Measurements from ENCODE around the gene PDZRN4.

PDZRN4 gene

DNA sequence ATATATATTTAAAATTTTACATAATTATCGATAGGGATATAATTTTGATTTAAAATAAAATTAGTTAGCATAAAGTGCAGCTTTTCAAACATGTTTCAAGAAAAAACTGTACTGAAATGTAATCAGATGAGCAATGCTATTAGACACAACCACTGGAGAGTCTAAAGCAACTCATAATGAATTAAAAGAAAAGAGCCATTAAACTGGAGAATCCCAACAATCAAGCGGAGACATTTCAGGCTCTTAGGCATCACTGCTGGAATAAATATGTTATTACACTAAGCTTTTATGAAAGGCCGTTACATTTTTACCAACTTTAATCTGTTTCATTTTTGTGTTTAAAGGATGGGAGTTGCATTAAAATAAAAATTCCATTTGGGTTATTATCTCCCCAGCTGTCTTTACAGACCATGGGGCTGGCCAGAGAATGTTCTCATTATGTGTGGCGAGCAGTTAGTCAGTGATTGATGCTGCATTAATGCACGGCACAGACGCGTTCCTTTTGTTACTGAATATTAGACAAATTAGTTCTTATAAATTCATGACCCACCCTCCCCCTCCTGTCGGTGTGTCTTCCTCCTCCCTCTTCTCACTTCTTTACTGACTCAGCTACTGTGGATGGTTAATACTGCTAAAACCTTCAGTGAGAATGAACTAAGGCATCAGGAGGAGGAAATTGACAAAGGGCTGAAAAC is 156.8 kb downstream of the PDZRN4 start:
- no peak for DNase-seq (ENCODE audit: extremely low read depth in 1 of 2, low read depth in 1 of 2)

DNA sequence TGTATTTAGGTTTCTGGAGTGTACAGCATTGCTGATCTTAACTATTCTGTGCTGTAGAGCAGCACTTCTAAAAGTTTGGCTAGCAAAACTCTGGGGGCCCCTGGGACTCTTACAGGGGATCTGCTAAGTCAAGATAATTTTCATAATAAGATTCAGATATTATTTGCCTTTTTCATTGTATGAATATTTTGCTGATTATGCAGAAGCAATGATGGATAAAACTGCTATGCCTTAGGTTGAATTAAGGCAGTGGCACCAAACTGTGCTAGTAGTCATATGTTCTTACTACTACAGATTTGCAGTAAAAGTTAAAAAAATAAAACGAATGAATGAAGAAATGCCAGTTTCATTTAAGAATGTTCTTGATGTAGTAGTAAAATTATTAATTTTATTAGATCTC is 160.1 kb downstream of the PDZRN4 start:
- no peak for DNase-seq (ENCODE audit: extremely low read depth in 1 of 2, low read depth in 1 of 2)

DNA sequence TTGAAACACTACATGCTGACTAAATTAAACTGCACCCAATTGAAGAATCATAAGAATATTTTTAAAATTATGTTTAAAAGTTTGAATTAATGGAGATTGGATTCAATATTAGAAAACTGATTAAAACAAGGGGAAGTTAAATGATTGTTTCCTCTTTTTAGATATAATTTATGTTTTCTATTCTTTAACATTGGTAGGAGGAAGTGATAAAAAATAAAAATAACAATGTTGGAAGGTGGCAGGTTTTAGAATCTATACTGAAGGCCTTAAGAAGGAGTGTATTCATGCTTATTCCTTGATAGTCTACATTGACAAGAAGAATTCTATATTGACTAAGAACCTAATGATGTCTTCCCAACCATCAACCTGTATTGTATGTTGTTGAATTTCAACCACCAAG is 168.1 kb downstream of the PDZRN4 start:
- DNase-seq (ENCODE audit: extremely low read depth in 1 of 2, low read depth in 1 of 2): no peak

DNA sequence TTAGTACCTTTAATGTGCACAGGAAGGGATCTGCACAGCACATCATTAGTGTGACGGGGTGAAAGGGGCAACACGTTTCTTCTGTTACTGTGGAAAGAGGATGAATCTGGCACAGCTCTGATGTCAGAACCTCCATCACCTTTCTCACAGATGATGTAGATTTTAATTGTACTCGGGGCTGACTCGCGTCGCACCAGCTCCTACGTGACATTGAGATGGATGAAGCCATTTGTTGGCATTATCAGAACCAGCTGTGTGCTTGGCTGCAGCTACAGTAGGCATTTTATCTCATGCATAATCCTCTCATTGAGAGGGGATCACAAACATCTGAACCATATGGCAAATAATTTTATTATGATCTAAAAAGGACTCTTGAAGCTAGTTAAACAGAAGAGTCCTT is 173.6 kb downstream of the PDZRN4 start:
- DNase-seq (ENCODE audit: extremely low read depth in 1 of 2, low read depth in 1 of 2): no peak

DNA sequence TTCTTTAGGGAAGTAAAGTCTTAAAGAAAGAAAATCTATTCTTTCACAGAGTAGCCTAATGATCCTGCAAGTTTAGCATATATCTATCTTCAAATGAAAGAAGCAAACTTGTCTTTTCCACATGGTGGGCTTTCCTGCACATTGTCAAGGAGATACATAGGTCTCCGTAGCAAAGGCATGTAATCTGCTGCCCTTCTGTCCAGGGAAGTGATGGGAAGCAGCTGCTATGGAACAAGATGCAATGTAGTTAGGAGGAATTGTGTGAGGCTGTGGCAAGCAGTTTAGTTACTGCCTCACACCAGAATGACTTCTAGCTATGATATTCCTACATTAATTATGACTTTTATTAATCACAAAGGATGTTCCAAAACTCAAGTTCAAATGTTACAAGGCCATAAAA is 174.4 kb downstream of the PDZRN4 start:
- DNase-seq (ENCODE audit: extremely low read depth in 1 of 2, low read depth in 1 of 2): no peak

DNA sequence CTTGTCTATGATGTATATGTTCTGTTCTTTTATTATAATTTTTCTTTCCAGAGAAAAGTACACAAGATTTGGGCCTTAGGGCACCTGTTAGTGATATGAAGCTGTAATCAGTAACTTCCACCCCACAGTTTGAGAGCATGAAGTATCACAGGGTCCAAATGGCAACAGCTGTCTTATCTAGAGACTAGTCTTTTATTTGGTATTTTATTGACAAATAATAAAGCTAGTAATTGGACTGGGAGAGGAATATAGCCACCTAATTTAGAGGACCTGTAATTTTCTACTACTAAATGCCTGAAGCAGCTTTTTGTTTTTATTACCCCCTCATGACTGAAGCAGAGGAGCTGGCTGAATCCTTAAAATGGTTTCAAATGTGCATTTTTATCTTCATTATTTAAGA is 174.8 kb downstream of the PDZRN4 start:
- DNase-seq (ENCODE audit: extremely low read depth in 1 of 2, low read depth in 1 of 2): no peak

DNA sequence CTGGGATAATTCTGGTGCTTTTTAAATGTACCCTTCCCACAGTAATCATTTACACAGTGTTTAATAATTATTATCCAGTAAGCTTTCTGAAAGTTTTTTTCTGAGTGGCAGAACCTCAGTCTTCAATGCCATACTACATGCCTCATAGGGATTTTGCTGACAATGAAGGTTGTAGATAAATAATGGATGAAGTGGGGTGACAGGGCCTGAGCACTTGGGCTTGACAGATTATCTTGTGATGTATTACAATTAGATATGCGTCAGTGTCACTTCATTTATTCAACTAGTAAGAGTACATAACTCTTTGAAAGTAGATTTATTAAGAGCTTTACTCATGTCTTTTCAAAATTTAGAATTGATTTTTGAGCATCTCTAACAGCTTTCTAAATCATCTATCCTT is 176.1 kb downstream of the PDZRN4 start:
- DNase-seq (ENCODE audit: extremely low read depth in 1 of 2, low read depth in 1 of 2): no peak

DNA sequence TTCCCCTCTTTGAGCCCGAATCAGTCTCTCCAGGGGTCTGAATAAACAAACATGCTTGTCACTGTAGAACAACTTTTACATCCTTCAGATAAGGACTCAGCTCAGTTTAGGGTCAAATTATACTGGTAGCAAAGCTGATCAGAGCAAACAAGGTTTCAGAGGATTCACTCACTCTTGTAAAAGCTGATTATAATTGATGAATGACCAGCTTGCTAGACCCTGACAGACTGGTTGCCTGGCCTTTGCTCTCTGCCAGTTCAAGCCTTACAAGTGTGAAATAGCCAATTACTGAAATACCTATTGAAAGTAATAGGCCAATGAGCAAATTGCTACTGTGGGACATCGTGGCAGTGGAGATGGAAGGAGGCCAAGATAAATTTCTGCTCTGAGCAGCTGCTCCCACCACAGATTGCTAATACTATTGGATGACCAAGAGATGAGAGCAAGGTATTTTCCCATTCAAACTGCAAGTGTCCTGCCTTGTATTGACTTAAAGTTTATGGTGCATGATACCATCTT is 177.6 kb downstream of the PDZRN4 start:
- no peak for DNase-seq (ENCODE audit: extremely low read depth in 1 of 2, low read depth in 1 of 2)

DNA sequence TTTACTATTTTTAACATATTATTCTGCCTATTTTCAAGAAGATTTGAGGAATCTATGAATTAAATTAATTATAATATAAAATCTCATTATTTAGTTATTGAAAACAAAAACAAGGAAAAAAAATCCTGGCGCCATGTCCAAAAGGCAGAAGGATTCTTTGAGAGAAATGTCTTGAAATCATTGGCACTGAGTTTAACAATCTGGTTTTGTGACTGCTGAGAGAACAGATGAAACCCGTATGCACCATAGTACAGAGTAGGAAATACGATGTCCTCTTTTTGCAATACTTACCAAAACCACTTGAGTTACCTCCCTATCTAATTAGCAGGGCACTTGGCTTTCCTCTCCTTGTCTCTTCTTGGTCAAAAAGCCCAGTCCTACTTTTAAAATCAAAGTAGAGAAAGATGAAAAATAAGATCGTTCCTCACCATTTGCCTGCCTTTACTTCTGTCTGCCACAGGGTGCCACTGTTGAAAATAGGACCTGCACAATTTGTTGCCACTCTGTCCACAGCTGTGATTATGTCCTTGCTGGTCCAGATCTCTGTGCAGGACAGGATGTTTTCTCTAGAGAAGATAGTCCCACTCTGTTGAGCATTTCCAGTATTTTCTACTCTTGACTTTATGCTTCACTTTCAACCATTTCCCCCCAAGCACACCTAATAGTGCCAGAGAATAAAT is 179.7 kb downstream of the PDZRN4 start:
- DNase-seq (ENCODE audit: extremely low read depth in 1 of 2, low read depth in 1 of 2): no peak

DNA sequence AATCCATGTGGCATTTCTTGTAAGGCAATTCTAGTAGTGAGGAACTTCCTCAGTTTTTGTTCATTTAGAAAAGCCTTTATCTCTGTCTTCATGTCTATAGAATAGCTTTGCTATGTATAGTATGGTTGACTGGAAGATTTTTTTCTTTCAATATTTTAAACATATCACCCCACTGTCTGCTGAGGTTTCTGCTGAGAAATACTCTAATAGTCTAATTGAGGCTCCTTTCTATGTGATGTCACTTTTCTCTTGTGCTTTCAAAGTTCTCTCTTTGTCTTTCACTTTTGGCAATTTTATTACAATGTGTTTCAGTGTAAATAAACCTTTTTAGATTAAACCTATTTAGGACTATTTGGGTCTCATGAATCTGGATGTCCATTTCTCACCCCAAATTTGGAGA is 192.8 kb downstream of the PDZRN4 start:
- no peak for DNase-seq (ENCODE audit: extremely low read depth in 1 of 2, low read depth in 1 of 2)

DNA sequence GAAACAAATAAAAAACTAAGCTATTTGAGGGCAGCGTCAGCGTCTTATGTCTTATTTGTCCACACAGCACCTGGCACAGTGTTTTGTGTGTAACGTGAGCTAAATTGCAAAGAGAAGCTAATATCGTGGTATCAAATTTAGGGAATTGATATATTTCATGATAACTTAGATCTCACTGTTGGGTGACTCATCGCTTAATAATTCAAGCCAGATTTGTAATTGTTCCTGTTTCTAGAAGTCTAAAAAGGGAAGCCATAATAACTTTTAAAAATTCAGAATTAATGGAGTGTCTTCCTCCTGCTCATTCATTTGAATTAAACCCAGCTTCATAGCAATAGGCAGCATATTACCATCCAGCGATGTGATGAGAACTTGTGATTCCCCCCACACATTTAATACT is 214.7 kb downstream of the PDZRN4 start:
- no peak for DNase-seq (ENCODE audit: extremely low read depth in 1 of 2, low read depth in 1 of 2)

DNA sequence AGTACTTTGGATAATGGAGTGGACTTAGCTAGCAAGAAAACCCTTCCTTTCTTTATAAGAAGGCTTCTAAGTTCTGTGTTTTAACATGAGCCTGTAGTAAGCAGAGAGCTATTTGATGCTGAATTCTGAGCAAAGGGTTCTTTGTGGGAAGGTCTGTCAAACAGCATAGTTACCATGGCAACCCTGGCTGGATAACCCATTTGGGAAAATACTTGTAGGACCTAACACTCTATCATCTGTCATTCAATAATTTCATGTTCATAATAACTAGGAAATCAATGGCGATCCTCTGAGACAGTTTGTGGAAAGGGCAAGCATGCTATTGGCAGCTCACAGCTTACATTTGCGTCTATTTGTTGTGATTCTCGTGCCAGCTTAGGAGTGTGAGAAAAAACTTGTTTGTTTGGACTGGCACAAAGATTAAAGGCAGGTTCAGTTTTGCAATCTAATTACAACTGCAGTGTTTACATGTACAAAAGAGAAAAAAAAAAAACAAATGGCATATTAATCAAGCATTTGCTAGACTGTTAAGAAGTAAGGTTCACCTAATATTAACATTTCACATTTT is 219.2 kb downstream of the PDZRN4 start:
- DNase-seq (ENCODE audit: extremely low read depth in 1 of 2, low read depth in 1 of 2): no peak

DNA sequence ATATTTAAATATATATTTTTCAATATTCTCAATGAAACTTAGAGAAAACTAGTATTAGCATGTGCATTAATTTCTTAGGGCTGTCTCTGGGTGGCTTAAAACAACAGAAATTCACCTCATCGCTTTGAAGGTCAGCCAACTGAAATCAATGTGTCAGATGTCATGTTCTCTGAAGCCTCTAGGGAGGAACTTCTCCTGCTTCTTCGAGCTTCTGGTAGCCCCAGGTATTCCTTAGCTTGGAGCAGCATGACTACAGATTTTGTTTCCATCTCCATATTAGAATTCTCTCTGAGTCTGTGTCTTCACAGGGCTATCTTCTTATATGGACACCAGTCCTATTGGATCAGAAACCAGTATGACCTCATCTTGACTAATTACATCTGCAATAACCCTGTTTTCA is 221.5 kb downstream of the PDZRN4 start:
- DNase-seq (ENCODE audit: extremely low read depth in 1 of 2, low read depth in 1 of 2): no peak

DNA sequence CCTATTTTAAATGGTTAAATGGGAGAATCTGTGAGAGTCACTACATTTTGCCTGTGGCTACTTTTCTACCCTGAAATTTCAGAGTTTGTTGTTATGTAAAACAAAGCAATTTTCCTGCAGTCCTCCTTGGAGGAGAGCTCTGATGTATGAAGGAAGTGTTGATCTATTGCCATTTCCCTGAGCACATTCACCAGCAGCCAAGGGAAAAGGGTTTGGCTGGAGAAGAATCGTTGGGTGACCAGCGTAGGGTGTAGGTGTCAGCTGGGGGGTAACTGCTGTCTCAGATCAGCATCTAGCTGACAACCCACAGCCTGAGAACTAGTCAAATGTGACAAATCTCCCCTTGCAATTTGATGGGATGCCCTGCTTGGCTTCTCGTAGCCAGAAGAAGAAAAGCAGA is 230.5 kb downstream of the PDZRN4 start:
- DNase-seq (ENCODE audit: extremely low read depth in 1 of 2, low read depth in 1 of 2): no peak

DNA sequence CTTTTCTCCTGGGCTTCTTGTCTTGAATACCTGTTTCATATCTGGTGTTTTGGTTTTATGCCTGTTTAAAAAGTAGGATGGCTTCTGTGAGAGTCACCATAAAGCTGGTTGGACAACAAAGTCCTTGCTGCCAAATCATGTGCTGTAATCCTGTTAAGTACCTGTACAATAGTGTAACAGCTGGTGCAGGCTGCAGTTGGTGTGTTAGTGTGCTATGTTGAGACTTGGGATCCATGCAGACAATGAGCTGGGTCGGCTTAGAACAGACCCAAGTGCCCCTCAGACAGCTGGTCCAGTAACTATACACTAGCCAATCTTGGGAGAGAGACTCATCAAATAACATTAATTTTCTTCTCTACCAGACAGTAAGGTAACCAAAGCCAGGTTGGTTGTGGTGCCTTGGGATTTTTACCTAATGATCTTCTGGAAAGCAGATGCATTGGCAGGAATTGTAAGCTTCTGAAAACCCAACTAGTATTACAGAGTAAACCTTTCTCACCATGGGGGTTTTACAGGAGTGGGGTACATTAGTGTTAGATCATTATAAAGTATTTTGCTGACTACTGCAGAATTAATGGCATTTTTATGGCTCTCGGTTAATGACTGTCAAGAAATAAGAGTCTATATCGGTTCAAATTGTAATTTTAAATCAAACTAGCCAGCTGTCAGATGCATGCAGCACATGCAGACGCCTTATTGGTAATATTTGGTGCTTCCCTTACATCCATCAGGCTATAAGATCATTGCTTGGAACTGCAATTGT is 231.2 kb downstream of the PDZRN4 start:
- no peak for DNase-seq (ENCODE audit: extremely low read depth in 1 of 2, low read depth in 1 of 2)

DNA sequence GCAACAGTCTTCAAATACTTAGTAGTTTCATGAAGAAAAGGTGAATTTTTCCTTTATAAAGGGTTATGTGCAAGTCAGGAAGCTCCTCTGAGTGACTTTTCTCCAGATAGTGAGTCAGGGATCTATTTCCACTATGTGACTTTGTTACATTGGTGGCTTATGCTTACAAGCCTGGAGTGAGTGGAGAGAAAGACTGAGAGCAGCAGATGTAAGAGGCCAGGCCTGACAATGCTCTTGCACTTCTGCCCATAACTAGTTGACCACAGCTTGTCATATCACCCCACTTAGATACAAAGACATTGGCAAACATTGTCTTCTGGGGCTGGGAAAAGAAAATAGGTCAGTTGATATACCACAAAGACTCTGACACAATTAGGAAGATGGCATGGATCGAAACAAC is 236.5 kb downstream of the PDZRN4 start:
- no peak for DNase-seq (ENCODE audit: extremely low read depth in 1 of 2, low read depth in 1 of 2)

DNA sequence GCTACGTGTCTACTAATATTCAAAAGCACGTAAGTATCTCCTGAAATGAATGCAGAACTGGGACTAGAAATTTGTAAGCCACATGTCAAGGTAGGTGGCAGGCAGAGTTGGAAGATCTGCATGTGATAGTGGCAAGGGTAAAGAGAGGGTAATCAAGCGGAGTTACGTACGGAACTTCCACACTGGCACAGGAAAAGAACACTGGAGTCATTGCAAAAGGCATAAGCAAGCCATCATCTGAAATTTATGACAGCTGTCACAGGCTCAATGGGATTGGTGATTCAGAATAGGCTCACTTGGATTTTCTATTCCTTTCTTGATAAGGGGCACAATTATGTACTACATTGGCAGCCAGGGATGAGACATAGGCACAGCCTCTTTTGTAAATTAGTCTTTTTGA is 245.3 kb downstream of the PDZRN4 start:
- DNase-seq (ENCODE audit: extremely low read depth in 1 of 2, low read depth in 1 of 2): no peak

DNA sequence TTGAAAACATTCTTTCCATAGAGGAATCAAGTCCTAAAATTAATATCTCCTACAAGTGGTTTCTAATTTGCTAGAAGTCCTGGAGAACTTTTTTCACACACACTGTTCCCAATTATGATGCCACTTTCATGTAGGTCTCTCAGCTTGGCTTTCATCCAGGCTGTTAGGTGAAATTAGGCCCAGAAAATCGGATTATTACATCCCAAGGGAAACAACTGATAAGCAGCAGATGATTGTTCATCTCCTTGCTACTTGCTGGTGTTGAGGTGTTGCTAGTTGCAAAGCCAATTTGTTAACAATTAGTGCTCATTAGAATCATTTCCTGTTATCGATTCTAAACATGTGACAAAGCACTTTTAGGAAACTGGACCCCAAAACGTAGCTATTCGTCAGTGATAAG is 248.0 kb downstream of the PDZRN4 start:
- DNase-seq (ENCODE audit: extremely low read depth in 1 of 2, low read depth in 1 of 2): no peak

DNA sequence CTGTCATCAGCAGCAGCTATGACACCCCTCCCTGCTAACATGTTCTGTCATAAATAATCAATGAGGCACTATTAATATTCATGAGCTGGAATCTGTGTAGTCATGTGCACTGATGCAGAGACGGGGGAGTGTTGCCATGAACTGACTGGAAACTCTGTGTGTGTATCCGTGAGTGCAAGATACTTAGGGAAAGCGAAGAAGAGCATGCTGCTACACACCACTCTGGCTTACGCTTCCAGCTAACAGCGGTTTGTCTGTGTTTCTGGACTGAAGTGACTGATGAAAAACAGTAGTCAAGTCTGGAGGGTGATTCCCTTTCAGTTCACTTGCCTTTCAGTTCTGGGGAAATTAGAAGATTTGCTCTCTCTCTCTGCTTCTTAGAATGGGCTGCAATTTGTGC is 249.4 kb downstream of the PDZRN4 start:
- no peak for DNase-seq (ENCODE audit: extremely low read depth in 1 of 2, low read depth in 1 of 2)

DNA sequence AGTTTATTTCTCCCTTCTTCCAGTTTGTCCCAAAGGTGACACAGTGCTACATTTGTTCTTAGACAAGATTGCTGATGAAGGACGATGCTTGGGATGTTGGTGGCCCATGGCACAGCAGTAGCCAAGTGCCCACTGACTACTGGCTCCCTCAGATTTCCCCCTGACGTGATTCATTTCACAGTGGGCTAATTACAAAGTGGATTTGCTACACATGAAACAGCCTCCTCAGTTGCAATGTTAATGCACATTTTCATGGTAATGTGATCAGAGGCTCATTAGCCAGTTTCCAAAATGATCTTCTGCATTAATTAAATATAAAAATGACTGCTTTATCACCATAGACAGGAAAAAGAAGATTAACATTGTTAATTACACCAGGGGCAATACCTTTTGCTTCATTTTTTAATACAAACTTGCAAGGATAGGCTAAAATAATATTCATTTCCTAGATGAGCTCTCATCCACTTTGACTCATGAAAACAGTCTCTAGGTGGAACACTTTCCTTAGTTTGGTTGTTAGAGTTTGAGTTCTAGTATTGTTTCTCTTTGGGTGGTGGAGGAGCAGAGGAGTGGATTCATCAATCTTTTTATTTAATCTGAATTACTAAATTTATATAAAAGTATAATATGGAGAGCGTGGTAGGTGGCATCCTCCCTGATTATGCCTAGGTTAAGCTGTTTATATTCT is 250.9 kb downstream of the PDZRN4 start:
- no peak for DNase-seq (ENCODE audit: extremely low read depth in 1 of 2, low read depth in 1 of 2)

DNA sequence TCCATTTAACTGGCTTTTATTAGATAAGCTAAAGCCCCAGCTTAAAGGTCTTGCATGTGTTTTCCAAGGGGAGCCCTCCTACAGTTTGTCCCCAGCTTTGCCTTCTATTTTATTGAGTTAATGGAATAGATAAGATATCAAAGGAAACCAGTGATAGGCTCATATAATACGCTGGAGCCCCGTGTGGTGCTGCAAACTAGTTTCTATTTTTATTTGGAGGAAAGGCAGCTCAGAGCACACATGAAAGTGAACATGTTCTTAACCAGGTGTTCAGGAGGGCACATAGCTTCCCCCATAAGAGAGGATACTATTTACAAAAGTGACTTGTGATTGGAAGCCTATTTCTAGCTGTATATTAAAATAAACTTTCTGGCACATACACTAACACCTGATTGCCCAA is 251.7 kb downstream of the PDZRN4 start:
- DNase-seq (ENCODE audit: extremely low read depth in 1 of 2, low read depth in 1 of 2): no peak

Data from activated CD8-positive, alpha-beta memory T cell treated with anti-CD3 and anti-CD28 coated beads for 1 hour (primary cell).